UCSD-AML1 (cell line): ENCODE measurements around the gene ABHD10.

Experiments used
- DNase-seq: peaks from one replicate; lab custom pipeline; 2025; ENCODE audit not compliant: unreplicated experiment; lab: John Stamatoyannopoulos, UW

Gene ABHD10

GRCh38 chr3:111978583-111979433 is at the start of gene ABHD10:
TSS of gene ABHD10 (plus strand) at chr3:111979026. CDS start at chr3:111979062, 36 bp downstream.
- peak; percentile 96 for DNase-seq

GRCh38 chr3:111929484-111929883 is 49.3 kb upstream of the ABHD10 start:
- no peak for DNase-seq

GRCh38 chr3:111932946-111933345 is 45.9 kb upstream of the ABHD10 start:
- no peak for DNase-seq

GRCh38 chr3:111936191-111936841 is 42.5 kb upstream of the ABHD10 start:
- no peak for DNase-seq

- no peak for DNase-seq
Observed at GRCh38 chr3:111936967-111937366, 41.9 kb upstream of the ABHD10 start.

- DNase-seq: no peak
Observed at GRCh38 chr3:111937871-111938270, 41.0 kb upstream of the ABHD10 start.

GRCh38 chr3:111939873-111940272 is 39.0 kb upstream of the ABHD10 start:
- no peak for DNase-seq

- DNase-seq: no peak
Observed at GRCh38 chr3:111943533-111943932, 35.3 kb upstream of the ABHD10 start.

- no peak for DNase-seq
Observed at GRCh38 chr3:111944372-111944771, 34.5 kb upstream of the ABHD10 start.

- no peak for DNase-seq
Observed at GRCh38 chr3:111947231-111947630, 31.6 kb upstream of the ABHD10 start.

- no peak for DNase-seq
Observed at GRCh38 chr3:111948786-111949185, 30.0 kb upstream of the ABHD10 start.

- DNase-seq: no peak
Observed at GRCh38 chr3:111949712-111950111, 29.1 kb upstream of the ABHD10 start.

- no peak for DNase-seq
Observed at GRCh38 chr3:111951032-111951431, 27.8 kb upstream of the ABHD10 start.

GRCh38 chr3:111952086-111952485 is 26.7 kb upstream of the ABHD10 start:
- no peak for DNase-seq

GRCh38 chr3:111952866-111953450 is 25.9 kb upstream of the ABHD10 start:
- DNase-seq: no peak

- no peak for DNase-seq
Observed at GRCh38 chr3:111954228-111954990, 24.4 kb upstream of the ABHD10 start.

- DNase-seq: no peak
Observed at GRCh38 chr3:111955876-111956275, 22.9 kb upstream of the ABHD10 start.

- DNase-seq: no peak
Observed at GRCh38 chr3:111956449-111956848, 22.4 kb upstream of the ABHD10 start.

- no peak for DNase-seq
Observed at GRCh38 chr3:111956995-111957734, 21.7 kb upstream of the ABHD10 start.

GRCh38 chr3:111961461-111962164 is 17.2 kb upstream of the ABHD10 start:
- no peak for DNase-seq
